ENCODE measurements around the gene GRN. TPM values are rescaled to one million over a fixed set of nuclear protein-coding genes. Genes with fewer than 3 reads are reported as not detected.

The GRN gene
- total and polyA plus RNA-seq, 2 of the 13 experiments (the other 11 are each of a cell fraction or from before 2014, with no cell fraction given), result 86.6 to 143 TPM

- TF ChIP-seq POGK (CRISPR knock-in tag; conservative IDR thresholded peaks at IDR 0.05) (0 out of 2 replicates have a peak, but pooled peaks have one; percentile 50), ZNF768 (CRISPR knock-in tag; IDR thresholded peaks at IDR 0.05) (no peak), WIZ (CRISPR knock-in tag; IDR thresholded peaks at IDR 0.05) (no peak), ZNF12 (CRISPR knock-in tag; IDR thresholded peaks at IDR 0.05) (no peak), ZFP36L1 (CRISPR knock-in tag; IDR thresholded peaks at IDR 0.05) (no peak), SP1 (IDR thresholded peaks at IDR 0.05) (no peak), SP1 (CRISPR knock-in tag; IDR thresholded peaks at IDR 0.05) (peak; percentile 76), MAFG (CRISPR knock-in tag; IDR thresholded peaks at IDR 0.05) (no peak), HIVEP1 (CRISPR knock-in tag; IDR thresholded peaks at IDR 0.05) (no peak), ZBTB7A (CRISPR knock-in tag; IDR thresholded peaks at IDR 0.05) (no peak), GATAD1 (CRISPR knock-in tag; IDR thresholded peaks at IDR 0.05) (peak; percentile 82), TMF1 (CRISPR knock-in tag; IDR thresholded peaks at IDR 0.05; ENCODE audit: low read depth) (no peak), SP5 (CRISPR knock-in tag; IDR thresholded peaks at IDR 0.05; ENCODE audit: borderline replicate concordance, low read depth) (peak; percentile 89), ZNF766 (CRISPR knock-in tag; IDR thresholded peaks at IDR 0.05; ENCODE audit: borderline replicate concordance) (no peak), TP53 (CRISPR knock-in tag; conservative IDR thresholded peaks at IDR 0.05) (no peak), TFDP1 (CRISPR knock-in tag; IDR thresholded peaks at IDR 0.05; ENCODE audit: borderline replicate concordance) (peak; percentile 76; the same call in 1 of the 2 replicates), AHR (CRISPR knock-in tag; IDR thresholded peaks at IDR 0.05) (peak; percentile 68; the same call in 1 of the 2 replicates), JUND (CRISPR knock-in tag; IDR thresholded peaks at IDR 0.05) (no peak), ZSCAN9 (CRISPR knock-in tag; IDR thresholded peaks at IDR 0.05; ENCODE audit: borderline replicate concordance) (0 out of 2 replicates have a peak, but pooled peaks have one; percentile 34), BATF2 (CRISPR knock-in tag; IDR thresholded peaks at IDR 0.05) (no peak), EZH2 (conservative IDR thresholded peaks at IDR 0.05; ENCODE audit: low read depth, low read length) (no peak), KMT2A (CRISPR knock-in tag; IDR thresholded peaks at IDR 0.05) (peak; percentile 38; the same call in 1 of the 2 replicates), DNMT3B (CRISPR knock-in tag; conservative IDR thresholded peaks at IDR 0.05) (no peak), SATB2 (CRISPR knock-in tag; IDR thresholded peaks at IDR 0.05) (no peak), MIER2 (CRISPR knock-in tag; IDR thresholded peaks at IDR 0.05) (0 out of 2 replicates have a peak, but pooled peaks have one; percentile 27), AFF4 (CRISPR knock-in tag; IDR thresholded peaks at IDR 0.05) (no peak)
Measured at GRCh38 chr17:44326861-44327444, 18.1 kb upstream of the GRN start (continued).
